GM10847 (cell line): ENCODE results near the gene DISP2.

Experiments
- POLR2A ChIP-seq: IDR thresholded peaks from 2 replicates; pipeline ENCODE4 v1.6.1; 2011; ENCODE audit not compliant: insufficient read length; ENCODE audit errors: extremely low read depth

Gene DISP2

DNA sequence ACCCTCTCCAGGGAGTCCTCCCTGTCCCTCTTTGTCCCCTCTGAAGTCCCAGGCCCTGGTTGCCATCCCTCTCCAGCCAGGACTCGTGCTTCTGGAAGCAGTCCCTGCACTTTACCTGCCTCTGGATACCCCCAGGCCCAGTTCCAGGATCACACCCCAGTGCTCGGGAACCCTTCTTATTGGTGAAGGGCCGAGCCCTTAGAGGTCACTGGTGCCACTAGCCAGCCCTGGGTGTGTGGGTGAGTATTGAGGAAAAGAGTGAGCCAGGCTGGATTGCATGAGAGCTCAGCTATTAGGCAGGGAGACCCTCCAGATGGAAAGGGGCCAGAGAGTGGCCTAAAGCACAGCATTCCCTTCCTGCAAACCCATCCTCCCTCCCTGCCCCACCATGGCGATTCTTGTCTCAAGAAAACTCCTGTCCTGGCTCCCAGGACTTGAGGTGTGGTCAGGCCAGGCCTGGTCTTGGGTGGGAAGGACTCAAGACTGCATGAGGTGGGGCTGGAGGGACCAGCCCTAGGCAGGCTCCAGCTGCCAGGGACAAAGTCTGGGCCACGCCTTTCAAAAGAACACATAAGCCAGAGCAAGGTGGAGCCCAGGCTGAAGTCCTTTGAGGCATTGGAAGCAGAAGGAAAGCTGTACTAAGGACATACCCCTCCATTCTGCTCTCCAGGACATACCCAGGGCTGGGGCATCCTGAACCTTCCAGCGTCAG lies 12.0 kb upstream of the DISP2 start:
- TF ChIP-seq POLR2A = no peak

- no peak for TF ChIP-seq POLR2A
Observed at GRCh38 chr15:40346579-40347558, 11.2 kb upstream of the DISP2 start.

- no peak for TF ChIP-seq POLR2A
Observed at GRCh38 chr15:40347559-40348473, 10.2 kb upstream of the DISP2 start.

GRCh38 chr15:40348474-40348870 lies 9.5 kb upstream of the DISP2 start:
- no peak for TF ChIP-seq POLR2A

GRCh38 chr15:40349163-40349562 lies 8.9 kb upstream of the DISP2 start:
- TF ChIP-seq POLR2A = no peak

DNA sequence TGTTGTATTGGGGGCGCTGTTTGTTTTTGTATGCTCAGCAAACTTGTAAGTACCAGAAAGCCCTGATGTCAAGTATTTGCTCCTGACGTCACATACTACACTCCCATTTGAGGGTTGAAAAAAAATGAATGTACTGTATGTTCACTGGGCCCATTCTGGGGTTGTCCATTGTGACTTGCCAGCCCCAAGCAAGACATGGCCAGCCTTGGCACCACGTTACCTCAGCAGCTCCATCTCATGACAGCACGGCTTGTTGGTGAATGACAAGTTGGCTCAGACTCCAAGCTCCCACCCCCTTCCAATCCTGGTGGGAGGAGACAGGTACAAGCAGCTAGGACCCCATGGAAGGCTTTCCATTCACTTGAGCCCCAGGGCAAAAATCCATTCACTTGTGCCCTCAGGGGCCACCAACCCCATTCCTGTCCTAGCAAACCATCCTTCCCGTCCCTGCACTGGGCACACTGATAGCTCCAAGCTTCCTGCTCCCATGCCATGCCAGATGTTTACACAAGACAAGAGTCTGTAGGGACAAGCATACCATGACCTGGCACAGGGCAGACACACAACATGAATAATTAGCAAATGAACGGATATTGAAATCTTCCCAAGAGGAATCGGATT lies 5.6 kb upstream of the DISP2 start:
- no peak for TF ChIP-seq POLR2A

GRCh38 chr15:40353697-40354096 lies 4.3 kb upstream of the DISP2 start:
- no peak for TF ChIP-seq POLR2A

- no peak for TF ChIP-seq POLR2A
Observed at GRCh38 chr15:40354408-40355171, 3.4 kb upstream of the DISP2 start.

DNA sequence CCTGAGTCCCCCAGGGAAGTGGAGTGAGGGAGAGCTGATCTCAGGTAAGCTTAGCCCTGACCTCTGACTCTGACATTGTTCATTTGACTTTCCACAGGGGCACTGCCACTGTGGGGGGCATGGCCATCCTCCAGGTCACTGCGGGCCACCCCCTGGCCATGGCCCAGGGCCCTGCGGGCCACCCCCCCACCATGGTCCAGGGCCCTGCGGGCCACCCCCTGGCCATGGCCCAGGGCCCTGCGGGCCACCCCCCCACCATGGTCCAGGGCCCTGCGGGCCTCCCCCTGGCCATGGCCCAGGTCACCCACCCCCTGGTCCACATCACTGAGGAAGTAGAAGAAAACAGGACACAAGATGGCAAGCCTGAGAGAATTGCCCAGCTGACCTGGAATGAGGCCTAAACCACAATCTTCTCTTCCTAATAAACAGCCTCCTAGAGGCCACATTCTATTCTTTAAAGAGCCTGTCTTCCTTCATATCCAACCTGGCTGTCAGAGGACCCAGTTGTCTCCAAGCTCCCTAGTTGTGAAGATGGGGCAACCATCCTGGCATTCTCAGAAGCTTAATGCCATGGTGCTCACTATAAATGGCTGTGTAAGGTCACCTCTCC lies 1.9 kb upstream of the DISP2 start:
- no peak for TF ChIP-seq POLR2A

DNA sequence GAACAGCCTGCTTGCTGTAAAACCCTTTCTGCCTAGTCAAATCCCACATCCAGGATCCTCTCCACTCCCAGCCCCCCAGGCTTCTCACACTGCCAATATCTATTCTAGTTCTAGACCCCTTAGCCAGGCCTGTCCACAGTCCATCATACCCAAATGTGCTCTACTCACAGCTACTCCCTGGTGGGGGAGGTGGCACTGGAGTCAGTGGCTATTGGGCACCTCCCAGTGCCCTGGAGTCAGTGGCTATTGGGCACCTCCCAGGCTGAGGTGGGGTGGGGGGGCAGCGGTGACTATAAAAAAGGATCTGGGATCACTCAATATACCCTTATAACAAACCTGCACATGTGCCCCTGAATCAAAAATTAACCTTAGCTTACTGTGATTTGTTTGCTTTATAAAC lies 773 bp upstream of the DISP2 start:
- TF ChIP-seq POLR2A = no peak

- no peak for TF ChIP-seq POLR2A
Observed at GRCh38 chr15:40358471-40359353, 693 bp downstream of the DISP2 start.

- TF ChIP-seq POLR2A = no peak
Observed at GRCh38 chr15:40360015-40360414, 2.0 kb downstream of the DISP2 start.

DNA sequence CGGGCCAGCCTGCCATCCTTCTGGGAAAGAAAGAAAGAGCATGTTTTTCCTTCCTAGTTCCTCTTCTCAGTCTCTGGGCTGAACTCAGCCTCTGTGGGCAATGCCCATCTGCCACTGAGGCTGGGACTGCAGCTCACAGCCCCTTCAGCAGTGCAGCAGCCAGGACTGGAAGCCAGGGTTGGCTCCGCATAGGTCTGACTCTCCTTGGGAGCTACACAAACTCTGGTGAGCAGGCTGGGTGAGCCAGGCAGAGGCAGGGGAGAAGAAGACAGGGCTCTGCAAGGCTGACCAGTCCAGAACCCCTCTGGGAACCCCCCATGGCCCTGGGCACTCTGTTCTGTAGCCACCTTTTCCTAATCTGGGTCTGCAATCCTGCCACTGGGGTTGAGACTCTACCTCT lies 3.6 kb downstream of the DISP2 start:
- no peak for TF ChIP-seq POLR2A
